Epithelial cell of proximal tubule (primary cell): ENCODE data around the gene CLRN3. TPM values are rescaled to one million over a fixed set of nuclear protein-coding genes. Genes with fewer than 3 reads are reported as not detected.

Experiments
- DNase-seq: peaks from one replicate; pipeline ENCODE4 v3.0.0-alpha.2; 2011; ENCODE audit warnings: low read depth
- H3K4me3 ChIP-seq: 2 replicates; pipeline ENCODE4 v1.5.1; 2011; ENCODE audit warnings: low read depth, mild to moderate bottlenecking, low read length
- CTCF ChIP-seq: conservative IDR thresholded peaks from 2 replicates; pipeline ENCODE4 v1.5.1; 2012; ENCODE audit warnings: low read depth, mild to moderate bottlenecking, low read length
- total RNA-seq: library from RNA; depleted of rRNA; stranded (reverse); fragments of >200 nt; gene quantifications from 2 replicates; pipeline ENCODE4 v1.2.3, GENCODE V29; 2015

The CLRN3 gene
- not detected in 2 replicates for total RNA-seq

GRCh38 chr10:127892743-127893142 is at the start of gene CLRN3:
Gene CLRN3 (minus strand): TSS chr10:127892941. CDS start chr10:127892784, 157 bp downstream.
- TF ChIP-seq CTCF, result no peak
- DNase-seq, result no peak
- peak within 1 kb of the TSS; percentile 27 for H3K4me3 ChIP-seq

GRCh38 chr10:127940866-127941640 is 48.3 kb upstream of the CLRN3 start:
- TF ChIP-seq CTCF, result no peak
- H3K4me3 ChIP-seq, result no peak overlapping the region
- no peak for DNase-seq

GRCh38 chr10:127939786-127940330 is 47.1 kb upstream of the CLRN3 start:
- TF ChIP-seq CTCF, result no peak
- no peak for DNase-seq
- H3K4me3 ChIP-seq, result no peak overlapping the region

- no peak for DNase-seq
- no peak for TF ChIP-seq CTCF
- H3K4me3 ChIP-seq, result no peak overlapping the region
Observed at GRCh38 chr10:127937915-127938463, 45.2 kb upstream of the CLRN3 start.

- no peak overlapping the region for H3K4me3 ChIP-seq
- no peak for TF ChIP-seq CTCF
- DNase-seq, result no peak
Observed at GRCh38 chr10:127937069-127937468, 44.3 kb upstream of the CLRN3 start.

- no peak overlapping the region for H3K4me3 ChIP-seq
- no peak for TF ChIP-seq CTCF
- no peak for DNase-seq
Observed at GRCh38 chr10:127935071-127935561, 42.4 kb upstream of the CLRN3 start.
